Choroid plexus epithelial cell (primary cell): ENCODE results near the gene TMEM40.
A peak's percentile ranks its signal among the peaks of the same experiment; 100 is the strongest.

Experiments used
- DNase-seq: peaks from one replicate; pipeline ENCODE4 v3.0.0-alpha.2; 2010; ENCODE audit warnings: low read depth
- H3K4me3 ChIP-seq: 2 replicates; pipeline ENCODE4 v1.5.1; 2011; ENCODE audit warnings: low read depth, mild to moderate bottlenecking, control low read depth, low read length, moderate library complexity
- TF ChIP-seq, protein P1 (sequence below): conservative IDR thresholded peaks from 2 replicates; pipeline ENCODE4 v1.5.1; 2011; ENCODE audit warnings: low read depth, mild to moderate bottlenecking, control low read depth, inconsistent platforms, low read length, moderate library complexity

TMEM40 gene

DNA sequence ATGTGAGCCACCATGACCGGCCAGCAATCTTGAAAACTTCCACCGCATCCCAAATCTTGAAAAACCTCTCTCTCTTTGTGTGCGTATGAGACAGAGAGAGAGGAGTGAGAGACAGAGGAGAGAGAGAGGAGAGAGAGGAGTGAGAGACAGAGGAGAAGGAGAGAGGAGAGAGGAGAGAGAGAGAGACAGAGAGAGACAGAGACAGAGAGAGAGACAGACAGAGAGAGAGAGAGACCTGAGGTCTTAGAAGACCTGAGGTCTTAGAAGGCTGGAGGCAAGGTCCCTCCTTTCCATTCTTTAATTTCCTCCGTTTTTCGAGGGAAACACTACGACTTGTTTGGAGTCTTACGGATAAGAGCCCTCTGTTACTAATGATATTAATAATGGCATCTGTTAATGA is 39.5 kb downstream of the TMEM40 start:
- no peak overlapping the region for H3K4me3 ChIP-seq
- TF ChIP-seq, protein P1, sequence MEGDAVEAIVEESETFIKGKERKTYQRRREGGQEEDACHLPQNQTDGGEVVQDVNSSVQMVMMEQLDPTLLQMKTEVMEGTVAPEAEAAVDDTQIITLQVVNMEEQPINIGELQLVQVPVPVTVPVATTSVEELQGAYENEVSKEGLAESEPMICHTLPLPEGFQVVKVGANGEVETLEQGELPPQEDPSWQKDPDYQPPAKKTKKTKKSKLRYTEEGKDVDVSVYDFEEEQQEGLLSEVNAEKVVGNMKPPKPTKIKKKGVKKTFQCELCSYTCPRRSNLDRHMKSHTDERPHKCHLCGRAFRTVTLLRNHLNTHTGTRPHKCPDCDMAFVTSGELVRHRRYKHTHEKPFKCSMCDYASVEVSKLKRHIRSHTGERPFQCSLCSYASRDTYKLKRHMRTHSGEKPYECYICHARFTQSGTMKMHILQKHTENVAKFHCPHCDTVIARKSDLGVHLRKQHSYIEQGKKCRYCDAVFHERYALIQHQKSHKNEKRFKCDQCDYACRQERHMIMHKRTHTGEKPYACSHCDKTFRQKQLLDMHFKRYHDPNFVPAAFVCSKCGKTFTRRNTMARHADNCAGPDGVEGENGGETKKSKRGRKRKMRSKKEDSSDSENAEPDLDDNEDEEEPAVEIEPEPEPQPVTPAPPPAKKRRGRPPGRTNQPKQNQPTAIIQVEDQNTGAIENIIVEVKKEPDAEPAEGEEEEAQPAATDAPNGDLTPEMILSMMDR, result no peak
- DNase-seq, result no peak

DNA sequence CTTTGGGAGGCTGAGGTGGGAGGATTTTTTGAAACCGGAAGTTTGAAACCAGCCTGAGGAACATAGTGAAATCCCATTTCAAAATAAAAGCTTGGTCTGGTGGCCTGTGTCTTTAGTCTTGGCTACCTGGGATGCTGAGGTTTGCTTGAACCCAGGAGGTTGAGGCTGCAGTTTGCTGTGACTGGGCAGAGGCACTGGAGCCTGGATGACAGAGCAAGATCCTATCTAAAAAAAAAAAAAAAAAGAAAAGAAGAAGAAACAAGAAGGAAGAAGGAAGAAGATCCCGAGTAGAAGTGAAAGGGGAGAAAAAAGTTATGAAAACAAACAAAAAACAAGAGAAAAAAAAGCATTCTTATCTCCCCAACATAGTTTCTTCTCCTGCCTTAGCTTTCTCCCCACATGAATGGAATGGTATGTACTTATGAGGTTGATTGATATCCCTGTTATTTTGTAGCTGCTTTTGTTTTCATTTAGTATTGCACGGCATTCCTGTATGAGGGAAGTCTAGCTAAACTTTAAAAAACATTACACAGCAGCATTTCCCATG is 42.4 kb downstream of the TMEM40 start:
- peak; percentile 71 for DNase-seq
- no peak overlapping the region for H3K4me3 ChIP-seq
- TF ChIP-seq, protein P1, result no peak

DNA sequence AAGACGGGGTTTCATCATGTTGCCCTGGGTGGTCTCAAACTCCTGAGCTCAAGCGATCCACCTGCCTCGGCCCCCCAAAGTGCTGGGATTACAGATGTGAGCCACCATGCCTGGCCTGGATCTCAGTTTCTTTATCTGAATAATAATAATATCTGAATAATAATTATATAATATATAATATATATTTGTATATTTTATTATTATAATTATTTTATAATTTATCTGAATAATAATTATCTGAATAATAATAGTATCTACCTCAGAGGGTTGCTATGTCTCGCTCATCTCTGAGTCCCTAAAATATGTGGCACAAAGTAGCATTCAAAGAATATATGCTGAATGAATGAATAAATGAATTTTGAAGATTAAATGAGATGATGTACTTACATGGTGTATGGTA is 44.8 kb downstream of the TMEM40 start:
- H3K4me3 ChIP-seq, result no peak overlapping the region
- no peak for DNase-seq
- TF ChIP-seq, protein P1, result no peak

DNA sequence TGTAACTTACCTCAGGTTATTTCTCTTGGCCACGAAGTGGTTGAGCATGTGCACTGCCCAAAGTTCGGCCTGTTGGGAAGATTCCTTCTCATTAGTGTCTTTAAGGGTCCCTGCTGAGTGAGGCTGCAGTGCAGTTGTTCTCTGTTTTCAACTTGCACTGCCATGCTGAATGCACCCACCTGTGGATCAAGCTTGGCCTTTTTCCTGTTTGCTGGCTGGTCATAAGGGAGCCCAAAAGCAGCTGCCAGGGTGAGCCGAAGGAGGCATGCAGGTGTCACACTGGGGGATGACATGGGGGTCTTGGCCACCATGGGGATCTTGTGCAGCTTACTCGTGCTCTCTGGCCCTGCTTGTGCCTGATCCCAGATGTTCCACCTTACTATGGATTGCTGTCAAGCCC is 49.0 kb downstream of the TMEM40 start:
- TF ChIP-seq, protein P1, result no peak
- no peak for DNase-seq
- H3K4me3 ChIP-seq, result no peak overlapping the region

DNA sequence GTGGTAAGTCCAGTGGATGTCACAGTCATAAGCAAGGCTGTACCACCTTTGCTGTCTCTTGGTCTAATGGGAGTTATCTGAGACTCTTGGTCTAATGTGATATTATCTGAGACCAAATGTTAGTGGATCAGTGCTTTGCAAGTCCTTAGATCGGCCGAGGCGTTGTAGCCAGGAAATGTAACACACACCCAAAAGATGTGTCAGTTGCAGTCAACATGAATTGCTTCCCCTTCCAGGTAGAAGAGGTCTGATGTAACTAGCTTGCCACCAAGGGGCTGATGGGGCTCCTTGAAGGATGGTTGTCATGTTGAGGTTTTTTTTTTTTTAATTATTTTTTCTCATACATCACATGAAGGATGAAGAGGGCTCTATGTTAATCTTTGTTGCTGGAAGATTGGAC is 49.7 kb downstream of the TMEM40 start:
- no peak overlapping the region for H3K4me3 ChIP-seq
- DNase-seq, result no peak
- TF ChIP-seq, protein P1, result no peak

DNA sequence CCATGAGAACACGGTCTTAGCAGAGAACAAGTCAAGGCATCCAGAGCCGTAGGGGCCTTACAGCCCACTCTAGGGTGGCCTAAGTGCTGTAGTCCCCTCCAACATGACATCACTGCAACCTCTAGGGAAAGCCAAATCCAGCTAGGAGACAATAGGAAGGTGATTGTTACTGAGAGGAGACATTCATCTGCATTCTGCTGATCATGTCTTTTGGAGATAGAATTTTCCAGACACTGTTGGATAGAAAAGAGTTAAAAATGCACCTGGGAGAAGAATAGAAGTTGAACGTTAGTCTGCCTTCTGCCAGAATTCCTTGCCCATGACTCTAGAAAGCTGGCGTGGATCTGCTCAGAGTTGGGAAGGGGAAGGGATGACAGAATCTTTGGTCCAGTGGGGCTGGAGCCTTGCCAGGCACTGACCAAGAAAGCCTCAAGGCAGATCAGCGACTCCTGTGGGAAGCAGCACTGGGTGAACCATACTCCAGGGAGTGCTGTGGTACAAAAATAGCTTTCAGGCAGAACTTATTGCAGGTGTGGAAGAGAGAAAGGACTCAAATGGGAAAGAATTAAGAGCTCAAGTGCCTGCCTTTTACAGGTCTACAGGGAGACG is 50.4 kb downstream of the TMEM40 start:
- H3K4me3 ChIP-seq, result no peak overlapping the region
- DNase-seq, result peak; percentile 77
- TF ChIP-seq, protein P1, result peak; percentile 56

DNA sequence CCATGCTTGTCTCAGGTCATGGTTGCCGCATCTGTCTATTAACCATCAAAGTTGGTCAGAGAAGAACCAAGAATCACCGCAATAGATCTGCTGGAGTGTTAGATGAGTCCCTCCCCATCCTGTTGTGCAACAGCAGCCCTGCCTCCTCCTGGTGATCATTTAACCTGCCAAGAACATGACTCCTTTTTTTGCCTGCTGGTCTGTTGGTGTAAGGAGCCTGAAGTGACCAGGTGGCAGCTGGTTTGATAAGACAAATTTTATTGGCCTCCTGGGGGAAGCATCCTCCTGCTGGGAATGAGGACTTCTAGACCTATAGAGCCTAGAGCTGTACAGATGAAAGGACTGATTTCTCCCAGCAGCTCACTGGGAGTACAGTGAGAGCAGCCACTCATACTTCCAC is 51.6 kb downstream of the TMEM40 start:
- TF ChIP-seq, protein P1, result peak; percentile 16
- no peak overlapping the region for H3K4me3 ChIP-seq
- DNase-seq, result peak; percentile 58
